Lower leg skin (tissue), 3 donors: ENCODE data around the gene CNPPD1.

Experiments used
- CTCF ChIP-seq, 3 donors: fragments of 450-650 bp; IDR thresholded peaks; one replicate each; pipeline ENCODE4 v1.5.1; 2016; ENCODE audit warnings: antibody characterized with exemption in 3 of 3, mild to moderate bottlenecking in 3 of 3, moderate library complexity in 2 of 3
- POLR2A ChIP-seq, 2 donors: fragments of 450-650 bp; IDR thresholded peaks; one replicate each; pipeline ENCODE4 v1.6.1; 2016 to 2017; ENCODE audit warnings: antibody characterized with exemption in 2 of 2, mild to moderate bottlenecking in 1 of 2, moderate library complexity in 1 of 2

- TF ChIP-seq CTCF (IDR thresholded peaks at IDR 0.05) (no peak), POLR2A (IDR thresholded peaks at IDR 0.05) (no peak)
These were observed 54.3 kb downstream of the CNPPD1 start for GRCh38 chr2:219122202-219122980.
